HG03095 (cell line): ENCODE results near the gene KLHL7.

Experiments used
- ATAC-seq: cut with Tn5 transposase; IDR thresholded peaks from one replicate; pipeline ENCODE4 v1.9.1; 2021; ENCODE audit warnings: moderate library complexity; ENCODE audit not compliant: unreplicated experiment

The KLHL7 gene, protein sequence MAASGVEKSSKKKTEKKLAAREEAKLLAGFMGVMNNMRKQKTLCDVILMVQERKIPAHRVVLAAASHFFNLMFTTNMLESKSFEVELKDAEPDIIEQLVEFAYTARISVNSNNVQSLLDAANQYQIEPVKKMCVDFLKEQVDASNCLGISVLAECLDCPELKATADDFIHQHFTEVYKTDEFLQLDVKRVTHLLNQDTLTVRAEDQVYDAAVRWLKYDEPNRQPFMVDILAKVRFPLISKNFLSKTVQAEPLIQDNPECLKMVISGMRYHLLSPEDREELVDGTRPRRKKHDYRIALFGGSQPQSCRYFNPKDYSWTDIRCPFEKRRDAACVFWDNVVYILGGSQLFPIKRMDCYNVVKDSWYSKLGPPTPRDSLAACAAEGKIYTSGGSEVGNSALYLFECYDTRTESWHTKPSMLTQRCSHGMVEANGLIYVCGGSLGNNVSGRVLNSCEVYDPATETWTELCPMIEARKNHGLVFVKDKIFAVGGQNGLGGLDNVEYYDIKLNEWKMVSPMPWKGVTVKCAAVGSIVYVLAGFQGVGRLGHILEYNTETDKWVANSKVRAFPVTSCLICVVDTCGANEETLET

DNA sequence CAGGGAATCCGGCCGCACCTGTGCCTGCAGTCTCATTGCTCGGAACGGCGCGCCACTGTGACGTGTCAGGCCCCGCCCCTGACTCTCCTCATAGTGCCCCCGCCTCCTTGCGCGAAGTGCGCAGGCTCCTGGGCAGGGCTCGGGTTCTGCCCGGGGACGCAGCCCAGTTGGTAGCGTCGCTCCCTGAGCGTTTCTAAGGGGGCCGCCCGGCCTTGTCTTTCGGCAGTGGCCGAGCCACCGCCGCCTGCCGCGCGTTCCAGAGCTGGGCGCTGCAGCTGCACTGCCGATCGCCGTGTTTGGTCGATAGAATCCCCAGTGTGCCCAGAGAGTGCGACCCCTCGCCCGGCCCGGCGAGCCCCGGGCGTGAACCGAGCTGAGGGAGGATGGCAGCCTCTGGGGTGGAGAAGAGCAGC lies at the start of gene KLHL7:
Gene KLHL7, plus strand, starts transcription at position 142 of the 413 bp plus-strand sequence. Its CDS starts 242 bp downstream, at position 384.
- ATAC-seq: peak; percentile 98

DNA sequence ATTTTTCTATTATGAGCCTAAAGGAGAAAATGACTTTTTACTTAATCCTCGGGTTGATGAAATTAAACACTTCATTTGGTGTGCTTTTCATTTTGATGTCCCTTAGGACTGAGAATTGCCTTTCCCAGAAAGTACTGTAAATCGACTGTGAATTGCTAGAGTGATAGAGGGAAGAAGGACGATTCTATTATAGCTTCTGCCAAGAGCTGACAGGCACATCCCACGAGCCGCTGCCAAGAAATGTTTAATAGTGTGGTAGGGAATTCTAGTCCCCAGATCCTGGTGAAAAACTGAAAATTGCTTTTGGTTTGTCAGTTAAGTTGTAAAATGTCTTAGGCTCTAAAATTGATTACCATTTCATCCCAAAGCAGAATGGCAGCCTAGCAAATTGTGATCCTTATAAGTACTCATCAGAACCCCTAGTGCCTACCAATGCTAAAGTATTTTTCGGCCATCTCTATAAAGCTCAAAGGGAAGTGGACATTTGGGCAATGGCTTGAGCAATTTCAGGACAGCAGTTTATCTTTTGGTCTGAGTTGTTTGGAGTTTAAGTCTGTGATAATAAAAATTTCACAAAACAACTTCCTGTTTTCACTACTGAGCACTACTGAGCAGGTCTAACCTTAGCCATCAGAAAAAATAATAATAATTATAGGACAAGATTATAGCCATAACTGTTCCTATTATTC lies 47.0 kb upstream of the KLHL7 start:
- ATAC-seq: no peak

DNA sequence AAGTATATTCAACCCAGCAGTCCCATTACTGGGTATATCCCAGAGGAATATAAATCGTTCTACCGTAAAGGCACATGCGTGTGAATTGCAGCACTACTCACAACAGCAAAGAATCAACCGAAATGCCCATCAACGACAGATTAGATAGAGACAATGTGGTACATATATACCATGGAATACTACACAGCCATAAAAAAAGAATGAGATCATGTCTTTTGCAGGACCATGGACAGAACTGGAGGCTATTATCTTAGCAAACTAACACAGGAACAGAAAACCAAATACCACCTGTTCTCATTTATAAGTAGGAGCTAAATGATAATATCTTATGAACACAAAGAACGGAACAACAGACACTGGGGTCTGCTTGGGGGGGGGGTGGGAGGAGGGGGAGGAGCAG lies 44.3 kb upstream of the KLHL7 start:
- no peak for ATAC-seq

DNA sequence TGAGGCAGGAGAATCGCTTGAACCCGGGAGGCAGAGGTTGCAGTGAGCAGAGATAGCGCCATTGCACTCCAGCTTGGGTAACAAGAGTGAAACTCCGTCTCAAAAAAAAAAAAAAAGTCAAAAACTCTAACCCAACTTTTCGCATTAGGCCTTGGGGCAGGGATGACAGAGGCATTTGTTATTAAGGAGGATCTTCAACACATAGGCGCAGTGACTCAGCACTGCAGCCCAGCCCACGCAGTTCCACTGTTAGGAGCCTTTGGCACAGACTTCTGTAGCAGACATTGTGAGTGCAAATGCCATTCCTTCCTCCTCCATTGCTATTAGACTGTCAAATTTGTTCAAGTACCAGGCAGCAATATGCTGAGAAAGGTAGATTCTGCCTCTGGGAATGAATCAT lies 43.1 kb upstream of the KLHL7 start:
- ATAC-seq: no peak

DNA sequence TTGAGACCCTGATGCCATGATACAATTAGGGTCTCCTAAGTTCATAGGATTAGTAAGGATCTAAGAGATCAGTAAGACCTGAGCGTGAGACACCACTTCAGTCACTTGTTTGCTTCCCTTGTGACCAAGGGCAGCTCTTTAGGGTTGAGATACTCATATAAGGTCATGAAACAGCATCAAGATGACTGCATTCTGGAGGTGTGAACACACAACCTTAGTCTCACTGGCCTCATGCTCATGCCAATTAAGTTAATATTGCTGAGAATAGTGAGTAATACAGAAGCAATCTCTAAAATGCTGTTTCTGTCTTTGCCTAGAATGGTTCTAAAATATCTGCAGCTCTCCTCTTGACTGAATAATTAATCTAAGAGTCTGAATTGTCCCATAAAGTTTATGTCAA lies 39.6 kb upstream of the KLHL7 start:
- ATAC-seq: no peak

DNA sequence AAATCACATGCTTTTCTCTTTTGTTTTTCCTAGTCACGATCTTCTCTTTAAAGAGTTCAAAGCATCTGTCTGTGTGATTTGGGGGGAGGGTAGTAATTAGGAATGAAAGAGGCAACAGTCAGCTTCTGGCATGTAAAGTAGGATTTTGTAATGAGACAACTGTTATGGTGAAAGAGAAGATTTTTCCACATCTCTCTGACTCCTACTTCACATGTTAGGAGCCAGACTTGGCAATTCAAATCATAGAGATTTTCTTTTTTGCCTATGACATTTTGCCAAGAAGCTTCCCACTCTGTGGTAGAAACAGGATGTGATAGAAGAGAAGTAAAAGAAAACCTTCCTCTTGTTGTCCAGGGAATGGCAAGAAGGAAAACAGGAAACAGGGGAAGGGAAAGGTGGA lies 38.3 kb upstream of the KLHL7 start:
- no peak for ATAC-seq

DNA sequence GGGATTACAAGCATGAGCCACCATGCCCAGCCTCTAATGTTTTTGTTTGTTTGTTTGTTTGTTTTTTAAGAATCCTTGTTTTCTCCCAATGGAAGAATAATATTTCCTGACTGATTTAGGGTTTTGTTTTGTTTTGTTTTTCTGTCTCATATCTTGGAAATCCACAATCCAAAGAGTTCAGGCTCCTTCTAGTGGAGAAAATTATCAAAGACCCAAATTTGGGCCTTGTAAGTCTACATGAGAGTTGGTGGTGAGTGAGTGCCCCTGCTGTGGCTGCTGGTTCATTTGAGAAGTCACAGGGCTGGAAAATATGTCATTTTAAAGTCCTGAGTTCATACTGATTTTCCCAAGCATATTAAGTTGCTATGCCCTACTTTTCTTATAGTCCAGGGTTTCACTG lies 33.5 kb upstream of the KLHL7 start:
- ATAC-seq: no peak

DNA sequence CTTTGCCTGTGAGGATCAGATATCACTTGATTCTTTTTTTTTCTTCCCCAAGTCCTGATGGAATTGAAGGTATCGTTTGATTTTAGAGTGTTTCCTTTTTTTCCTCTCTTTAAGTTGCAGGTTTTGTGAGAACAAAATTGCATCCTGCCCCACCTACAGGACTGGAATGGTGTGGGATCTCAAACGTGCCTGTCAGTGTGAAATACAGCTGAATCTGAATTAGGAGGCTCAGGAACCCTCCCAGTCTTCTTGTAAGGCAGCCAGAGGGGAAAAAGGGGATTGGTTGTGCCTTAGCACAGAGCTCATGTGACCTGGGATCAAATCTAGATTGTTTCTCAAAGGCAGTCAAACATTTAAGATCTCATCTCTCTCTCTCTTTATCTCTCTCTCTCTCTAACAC lies 32.7 kb upstream of the KLHL7 start:
- ATAC-seq: no peak

DNA sequence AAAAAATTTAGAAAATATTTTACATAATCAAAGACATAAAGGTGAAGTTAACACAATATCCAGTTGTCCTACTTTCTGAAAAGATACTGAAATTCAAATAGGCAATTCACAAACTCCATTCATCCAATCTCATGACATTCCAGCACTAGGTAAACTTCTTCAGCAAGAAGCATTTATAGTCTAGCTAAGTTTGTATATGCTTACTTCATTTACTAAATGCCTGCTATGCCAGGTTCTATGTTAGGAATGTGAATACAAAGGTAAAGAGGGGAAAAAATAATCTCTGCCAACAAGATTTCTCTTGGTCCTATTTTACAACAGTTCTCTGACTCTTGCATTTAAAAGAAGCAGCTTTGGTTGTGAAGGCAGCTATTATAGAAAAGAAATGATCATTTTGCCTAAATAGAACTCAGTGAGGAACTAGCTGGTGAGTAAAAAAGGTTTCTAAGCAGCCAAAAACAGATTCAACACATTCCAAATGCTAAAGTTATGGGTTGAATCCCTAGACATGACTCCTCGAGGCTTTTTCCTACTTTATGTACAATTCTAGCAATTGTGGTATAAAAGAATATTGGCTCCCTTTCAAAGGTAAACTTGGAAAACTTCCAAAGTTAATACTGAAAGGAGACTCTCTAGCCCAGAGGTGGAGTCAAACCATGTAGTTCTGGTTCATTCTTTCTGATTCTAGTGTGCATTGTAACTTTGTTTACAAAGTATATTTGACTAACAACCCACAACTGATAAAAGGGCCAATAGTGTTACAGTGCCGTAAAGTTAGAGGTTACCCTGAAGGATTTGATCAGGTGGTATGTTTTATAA lies 30.9 kb upstream of the KLHL7 start:
- no peak for ATAC-seq

DNA sequence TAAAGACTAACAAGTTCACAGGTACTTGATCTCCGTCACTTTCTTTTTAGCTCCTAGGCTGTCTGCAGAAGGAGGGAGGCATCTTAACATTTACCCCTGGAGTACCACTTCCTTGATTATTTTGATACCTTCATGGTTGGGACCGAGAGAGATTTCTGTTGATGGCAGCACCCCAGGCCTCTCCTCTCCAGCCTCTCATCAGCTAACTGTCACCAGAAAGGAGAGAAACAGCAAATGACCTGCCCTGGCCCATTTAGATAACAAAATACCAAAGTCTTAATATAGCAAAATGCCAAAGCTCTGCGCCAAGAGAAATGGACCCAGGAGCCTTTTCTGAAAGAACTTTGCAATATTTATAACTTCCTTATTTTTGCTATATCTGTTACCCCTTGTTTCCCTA lies 30.0 kb upstream of the KLHL7 start:
- ATAC-seq: no peak

DNA sequence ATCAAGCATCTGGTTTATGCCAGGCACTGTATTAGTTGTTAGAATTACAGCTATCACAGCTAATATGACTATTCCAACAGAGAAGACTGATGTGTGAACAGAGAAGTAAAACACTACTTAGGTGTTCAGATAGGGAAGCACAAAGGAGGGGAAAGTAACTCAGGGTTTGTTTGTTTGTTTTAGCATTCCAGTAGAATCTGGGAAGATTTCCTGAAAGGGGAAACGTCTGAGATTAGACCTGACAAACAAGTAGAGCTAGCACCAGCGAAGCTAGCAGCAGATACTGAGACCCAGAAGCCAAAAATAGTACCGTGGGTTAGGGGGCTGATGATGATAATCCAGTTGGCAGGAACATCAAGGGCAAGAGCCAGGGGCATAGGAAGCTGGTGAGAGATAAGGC lies 28.8 kb upstream of the KLHL7 start:
- ATAC-seq: no peak

DNA sequence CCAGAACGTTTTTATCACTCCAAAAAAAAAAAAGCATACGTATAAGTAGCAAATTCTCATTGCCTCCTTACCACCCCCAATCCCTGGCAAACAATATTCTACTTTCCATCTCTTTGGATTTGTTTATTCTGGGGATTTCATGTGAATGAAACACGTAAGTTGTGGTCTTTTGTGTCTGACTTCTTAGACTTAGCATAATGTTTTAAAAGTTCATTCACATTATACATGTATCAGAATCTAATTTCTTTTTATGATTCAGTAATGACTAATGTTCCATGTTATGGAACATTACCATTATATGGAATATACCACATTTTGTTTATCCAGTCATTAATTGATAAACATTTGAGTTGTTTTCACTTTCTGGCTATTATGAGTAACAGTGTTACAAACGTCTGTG lies 12.5 kb upstream of the KLHL7 start:
- no peak for ATAC-seq

DNA sequence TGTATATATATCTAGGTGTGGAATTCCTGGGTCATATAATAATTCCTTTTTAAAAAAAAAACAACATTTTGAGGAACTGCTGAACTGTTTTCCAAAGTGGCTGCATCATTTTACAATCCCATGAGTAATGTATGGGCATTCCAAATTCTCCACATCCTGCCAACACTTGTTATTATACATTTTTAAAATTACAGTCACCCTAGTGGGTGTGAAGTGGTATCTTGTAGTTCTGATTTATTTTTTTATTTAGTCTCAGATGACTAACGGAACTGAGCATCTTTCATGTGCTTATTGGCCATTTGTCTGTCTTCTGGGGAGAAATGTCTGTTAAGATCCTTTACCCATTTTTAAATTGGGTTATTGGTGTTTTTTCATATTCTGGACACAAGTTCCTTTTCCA lies 12.0 kb upstream of the KLHL7 start:
- ATAC-seq: no peak

DNA sequence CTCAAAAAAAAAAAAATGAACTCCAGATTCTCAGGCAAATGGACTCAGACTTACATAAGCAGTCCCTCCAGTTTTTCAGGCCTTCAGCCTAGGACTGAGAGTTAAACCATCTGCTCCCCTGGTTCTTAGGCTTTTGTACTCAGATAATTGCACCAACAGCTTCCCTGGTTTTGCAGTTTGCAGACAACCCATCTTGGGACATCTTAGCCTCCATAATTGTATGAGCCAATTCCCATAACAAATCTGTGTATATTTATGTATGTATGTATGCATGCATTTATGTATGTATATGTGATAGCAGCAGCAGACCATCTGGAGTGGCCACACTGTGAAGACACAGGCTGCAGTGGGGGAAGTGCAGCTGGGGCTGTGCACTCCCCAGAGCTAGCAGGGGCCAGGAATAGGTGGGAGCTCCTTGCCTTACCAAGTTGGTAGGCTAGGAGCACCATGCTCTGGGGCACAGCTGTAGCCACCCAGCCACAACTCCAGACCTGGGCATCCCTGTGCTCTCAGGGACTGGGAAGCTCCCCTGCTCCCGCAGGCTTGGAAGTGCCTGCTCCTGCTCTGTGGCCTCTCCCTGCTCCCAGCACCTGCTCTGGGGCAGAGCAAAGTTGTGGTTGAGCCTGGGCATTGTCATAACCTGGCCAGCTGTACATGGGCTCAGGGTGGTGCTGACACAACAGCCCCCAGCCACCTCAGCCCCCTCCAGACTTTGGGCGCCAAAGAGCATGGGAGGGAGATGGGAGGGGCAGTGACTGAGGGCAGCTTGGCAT lies 8.9 kb upstream of the KLHL7 start:
- no peak for ATAC-seq

DNA sequence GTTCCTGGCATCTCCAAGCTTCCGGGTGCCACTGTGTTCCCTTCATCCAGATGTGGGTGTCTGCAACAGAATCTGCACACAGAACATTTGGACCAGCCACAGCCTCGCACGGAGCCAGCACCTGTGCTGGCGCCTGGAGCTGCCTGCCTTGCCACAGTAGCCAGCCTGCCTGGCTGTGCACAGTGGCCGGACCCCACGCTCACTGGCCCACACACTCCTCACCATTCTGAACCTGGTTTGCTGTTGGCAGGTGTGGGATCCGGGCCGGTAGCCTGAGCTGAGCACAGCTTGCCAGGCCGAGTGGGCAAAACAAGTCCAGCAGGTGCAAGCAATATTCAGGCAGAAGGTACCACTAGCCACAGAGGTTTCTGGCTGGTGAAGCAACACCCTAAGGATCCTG lies 7.6 kb upstream of the KLHL7 start:
- no peak for ATAC-seq

DNA sequence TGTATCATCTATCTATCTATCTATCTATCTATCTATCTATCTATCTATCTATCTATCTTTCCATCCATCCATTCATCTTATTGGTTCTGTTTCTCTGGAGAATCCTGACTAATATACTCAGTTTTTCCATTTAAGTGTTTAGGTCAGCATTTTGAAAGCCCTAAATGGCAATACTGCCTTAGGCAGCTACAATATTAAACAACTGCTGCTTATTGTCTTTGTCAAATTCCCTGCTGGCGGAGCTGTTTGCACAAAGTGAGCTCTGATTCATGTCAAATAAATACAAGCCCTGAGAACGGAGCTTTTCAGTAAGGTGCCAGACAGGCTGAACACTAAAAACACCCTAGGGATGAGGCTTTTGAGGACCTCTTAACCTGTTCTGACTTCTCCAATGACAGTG lies 7.1 kb upstream of the KLHL7 start:
- no peak for ATAC-seq

DNA sequence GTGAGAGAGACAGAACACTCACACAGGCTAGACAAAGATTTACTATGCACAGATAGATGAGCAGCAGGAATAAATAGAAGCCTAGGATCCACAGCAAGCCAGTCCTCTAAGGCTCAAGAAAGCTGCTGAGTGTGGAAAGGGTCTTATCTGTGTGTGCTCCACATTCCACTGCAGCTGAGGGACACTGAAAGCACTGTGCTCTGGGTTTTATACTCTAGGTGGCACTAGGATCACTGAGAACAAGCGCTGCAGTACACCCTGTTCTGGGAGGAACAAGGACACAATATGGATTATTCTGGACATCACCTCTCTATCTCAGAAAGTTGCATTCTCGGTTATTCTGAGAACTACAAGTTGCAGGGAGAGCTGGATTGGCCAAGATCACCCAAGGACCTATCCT lies 4.9 kb upstream of the KLHL7 start:
- no peak for ATAC-seq

DNA sequence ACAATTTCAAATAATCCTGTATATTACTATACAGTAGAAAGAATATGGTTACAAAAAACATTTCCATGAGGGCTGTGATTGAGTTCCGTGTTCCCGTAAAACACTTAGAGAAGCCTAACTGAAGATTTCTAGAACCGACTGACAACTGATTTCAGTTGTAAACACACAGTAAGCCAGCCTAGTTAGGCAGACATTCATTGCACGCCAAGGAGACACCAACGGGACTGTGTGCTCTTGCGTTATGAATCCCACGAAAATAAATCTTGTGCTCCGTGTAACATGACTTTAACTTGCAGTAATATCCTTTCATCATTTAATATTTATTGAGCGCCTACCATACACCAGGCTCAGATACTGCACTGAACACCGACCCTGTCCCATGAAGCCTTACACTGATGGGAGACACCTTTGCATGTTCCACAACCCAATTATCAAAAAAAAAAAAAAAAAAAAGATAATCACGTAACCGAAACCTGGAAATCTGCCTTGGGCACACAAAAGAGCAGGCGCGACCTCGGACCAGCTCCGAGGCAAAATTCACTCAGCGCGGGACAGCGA lies 420 bp upstream of the KLHL7 start:
- ATAC-seq: peak; percentile 6

DNA sequence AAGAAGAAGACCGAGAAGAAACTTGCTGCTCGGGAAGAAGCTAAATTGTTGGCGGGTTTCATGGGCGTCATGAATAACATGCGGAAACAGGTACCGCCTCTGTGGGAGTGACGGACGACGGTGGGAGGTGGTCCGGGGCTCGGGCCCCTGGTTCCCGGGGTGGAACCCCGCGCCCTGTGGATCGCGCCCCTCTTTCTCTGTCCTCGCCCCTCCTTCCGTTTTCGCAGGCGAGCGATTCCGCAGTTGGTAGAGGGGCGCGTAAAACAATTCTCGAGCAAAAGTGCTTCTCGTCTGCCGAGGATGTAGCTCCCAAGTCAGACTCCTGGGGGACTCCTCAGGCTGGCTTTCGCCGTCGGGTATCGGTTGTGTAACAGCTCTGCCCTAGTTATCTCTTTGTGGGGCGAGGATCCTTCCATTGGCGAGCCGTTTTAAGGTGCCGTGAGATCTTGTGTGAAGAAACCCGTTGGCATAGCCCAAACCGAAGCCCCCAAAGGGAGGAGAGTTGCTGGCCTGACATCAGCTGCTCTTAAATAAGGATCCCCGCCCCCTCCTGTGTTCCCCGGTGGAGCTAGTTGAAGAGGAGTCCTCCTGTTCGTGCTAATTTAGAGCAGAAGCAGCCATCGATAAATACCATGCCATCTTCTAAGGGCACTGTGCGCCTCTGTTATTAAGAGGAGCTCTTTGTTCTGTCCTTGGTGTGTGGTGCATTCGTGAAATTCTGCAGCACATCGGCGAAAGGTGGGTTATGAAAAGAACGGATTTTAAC lies 655 bp downstream of the KLHL7 start:
- peak; percentile 32 for ATAC-seq
